GM21737 (cell line): ENCODE data around the gene CLPX.
"Not testable (repeated sequence)": the region's sequence is repeated elsewhere in the genome, so short reads cannot be mapped to it uniquely, and the experiment has no call there.

ENCODE experiments used
- ATAC-seq: cut with Tn5 transposase; IDR thresholded peaks from one replicate; pipeline ENCODE4 v1.9.1; 2021; ENCODE audit warnings: mild to moderate bottlenecking, moderate library complexity; ENCODE audit not compliant: unreplicated experiment

Gene CLPX

DNA sequence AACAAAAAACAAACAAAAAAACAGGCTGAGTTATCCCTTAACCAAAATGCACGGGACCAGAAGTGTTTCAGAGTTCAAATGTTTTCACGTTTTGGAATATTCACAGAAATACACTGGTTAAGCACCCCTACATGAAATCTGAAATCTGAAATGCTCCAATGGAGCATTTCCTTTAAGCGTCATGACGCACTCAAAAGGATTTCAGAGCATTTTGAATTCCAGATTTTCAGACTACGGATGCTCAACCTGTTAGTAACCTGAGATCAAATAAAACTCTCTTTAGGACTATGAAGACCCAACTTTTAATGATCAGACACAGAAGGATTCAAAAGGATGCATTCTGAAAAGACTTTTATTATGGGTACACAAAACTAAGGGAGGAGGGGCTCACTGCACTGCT is 9.6 kb downstream of the CLPX start:
- no peak for ATAC-seq

DNA sequence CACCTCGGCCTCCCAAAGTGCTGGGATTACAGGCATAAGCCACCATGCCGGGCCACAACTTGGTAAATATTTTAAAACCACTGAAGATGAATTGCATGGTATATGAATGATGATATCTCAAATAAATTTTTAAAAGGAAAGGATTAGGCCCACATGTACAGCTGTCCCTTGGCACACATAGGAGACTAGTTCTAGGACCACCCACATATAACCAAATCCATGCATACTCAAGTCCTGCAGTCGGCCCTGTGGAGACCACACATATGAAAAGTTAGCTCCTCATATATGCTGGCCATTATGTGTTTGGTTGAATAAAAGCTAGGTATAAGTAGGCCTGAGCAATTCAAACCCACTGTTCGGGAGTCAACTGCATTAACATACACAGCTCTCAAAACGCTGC is 10.6 kb downstream of the CLPX start:
- no peak for ATAC-seq

DNA sequence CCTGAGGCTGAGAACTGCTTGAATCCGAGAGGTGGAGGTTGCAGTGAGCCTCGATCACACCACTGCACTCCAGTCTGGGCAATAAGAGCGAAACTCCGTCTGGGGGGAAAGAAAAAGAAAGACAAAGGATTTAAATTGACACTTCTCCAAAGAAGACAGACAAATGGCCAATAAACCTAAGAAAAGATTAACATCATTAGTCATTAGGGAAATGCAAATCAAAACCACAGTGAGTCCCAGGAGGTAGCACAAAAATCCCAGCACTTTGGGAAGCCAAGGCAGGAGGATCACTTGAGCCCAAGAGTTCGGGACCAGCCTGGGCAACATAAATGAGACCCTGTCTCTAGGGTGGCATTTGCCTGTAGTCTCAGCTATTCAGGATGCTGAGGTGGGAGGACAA is 12.6 kb downstream of the CLPX start:
- ATAC-seq = no peak

DNA sequence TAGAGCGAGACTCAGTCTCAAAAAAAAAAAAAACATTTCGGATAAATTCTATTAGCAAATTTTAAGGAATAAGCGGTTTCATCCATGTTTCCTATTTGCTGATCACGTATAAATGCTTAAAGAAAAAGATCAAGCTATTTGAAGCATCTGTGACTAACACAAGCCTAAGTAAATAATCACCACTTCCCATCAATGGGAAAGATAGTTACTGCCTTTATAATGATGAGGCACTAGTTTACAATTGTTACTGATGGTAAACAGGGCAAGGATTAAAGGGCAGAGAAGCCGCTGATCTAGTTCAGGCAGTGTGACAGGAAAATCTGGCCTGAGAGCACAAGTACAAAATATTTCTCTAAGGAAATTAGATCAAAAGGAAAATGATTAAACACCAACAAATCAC is 13.7 kb downstream of the CLPX start:
- no peak for ATAC-seq

DNA sequence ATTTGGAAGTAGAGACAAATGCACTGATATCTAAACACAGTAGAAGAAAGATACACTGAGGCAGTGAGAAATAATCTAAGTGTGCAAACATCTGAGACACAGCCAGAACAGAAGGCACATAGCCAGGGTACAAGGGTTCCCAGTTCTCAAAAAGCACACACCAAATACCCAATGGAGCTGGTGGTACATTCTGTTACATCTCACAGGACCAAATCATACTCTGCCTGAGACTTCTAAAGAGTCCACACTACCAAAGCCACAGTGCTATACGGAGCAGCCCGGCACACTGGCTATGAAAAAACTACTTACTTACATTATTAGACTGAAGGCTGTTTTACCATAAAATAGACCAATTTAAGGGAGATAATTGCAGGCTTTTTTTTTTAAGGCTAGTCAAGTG is 19.3 kb downstream of the CLPX start:
- no peak for ATAC-seq

DNA sequence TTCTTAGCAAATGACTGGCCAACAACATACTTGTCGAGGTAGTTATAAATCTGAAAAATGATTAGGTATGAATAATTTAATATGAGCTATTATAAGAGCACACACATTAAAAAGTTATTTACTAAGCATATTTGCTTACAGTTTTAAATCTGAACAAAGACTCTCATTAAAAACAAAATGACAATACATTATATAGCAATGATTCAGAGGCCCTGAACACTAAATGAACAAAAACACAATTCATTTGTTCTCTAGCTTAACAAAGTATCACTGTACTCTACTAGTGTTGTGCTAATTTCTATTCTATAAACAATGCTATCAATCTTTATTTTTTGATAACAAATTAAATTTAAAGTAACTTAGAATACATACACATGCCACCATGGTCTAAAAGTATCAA is 21.0 kb downstream of the CLPX start:
- ATAC-seq = no peak

DNA sequence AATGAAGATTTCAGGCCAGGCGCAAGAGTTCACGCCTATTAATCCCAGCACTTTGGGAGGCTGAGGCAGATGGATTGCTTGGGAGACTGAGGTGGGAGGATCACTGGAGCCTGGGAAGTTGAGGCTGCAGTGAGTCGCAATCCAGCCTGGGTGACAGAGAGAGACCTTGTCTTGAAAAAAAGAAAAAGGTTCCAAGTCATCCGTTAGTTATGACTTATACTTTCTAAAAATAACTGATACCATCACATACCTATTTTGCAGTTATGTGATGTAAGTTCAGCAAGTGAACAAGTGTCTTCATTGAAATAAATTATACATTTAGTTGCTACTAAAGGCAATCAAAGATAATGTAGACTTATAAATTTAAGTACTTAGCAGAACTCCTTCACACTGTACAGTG is 22.1 kb downstream of the CLPX start:
- no peak for ATAC-seq

DNA sequence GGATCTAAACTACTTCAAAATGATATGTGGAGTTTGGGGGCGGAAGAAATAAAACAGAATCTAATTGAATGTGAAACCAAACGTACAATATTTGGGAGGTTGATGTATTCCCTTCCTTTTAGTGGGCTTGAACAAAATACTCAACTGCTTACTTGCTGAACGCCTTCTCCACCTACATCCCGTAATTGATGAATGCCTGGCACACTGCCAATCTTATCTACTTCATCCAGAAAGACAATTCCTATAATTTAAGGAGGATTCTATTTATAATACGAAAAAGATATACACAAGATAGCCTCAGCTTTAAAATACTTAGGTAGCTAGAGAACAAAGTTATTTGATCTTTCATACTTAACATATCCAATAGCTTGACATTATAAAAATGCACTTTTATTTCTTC is 28.4 kb downstream of the CLPX start:
- no peak for ATAC-seq

DNA sequence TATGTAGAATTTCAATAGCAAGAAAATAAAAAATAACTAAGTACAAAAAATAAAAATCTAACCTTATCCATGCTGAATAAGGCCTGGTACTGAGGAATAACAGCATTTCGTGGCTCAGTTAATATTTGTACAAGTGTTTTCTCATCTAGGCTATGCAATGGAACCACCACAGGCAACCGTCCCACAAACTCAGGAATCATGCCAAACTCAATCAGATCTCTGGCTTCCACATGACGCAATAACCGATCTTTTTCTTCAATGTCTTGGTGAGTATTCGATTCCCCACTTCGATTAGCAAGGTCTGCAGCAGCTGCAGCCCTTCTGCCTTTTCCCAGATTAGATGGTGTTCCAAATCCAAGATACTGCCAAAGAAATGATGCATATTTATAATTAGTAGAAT is 30.4 kb downstream of the CLPX start:
- ATAC-seq = no peak

DNA sequence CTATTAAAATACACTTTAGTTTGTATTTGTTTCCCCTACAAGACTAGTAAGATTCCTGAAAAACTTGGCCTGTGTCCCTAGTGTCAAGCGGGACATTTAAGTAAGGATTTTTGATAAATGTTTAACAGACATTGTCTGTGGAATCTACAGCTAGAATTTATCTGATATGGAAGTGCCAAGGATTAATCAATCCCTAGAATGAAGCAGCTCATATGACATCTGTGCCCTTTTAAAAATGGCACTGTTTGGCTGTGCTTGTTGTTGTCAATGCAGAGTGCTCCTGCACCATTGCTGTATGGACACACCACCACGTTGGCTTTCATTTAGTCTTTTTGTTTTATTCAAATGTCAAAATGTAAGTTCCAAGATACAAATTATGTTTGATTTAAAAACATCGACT is 37.2 kb downstream of the CLPX start:
- ATAC-seq = no peak

DNA sequence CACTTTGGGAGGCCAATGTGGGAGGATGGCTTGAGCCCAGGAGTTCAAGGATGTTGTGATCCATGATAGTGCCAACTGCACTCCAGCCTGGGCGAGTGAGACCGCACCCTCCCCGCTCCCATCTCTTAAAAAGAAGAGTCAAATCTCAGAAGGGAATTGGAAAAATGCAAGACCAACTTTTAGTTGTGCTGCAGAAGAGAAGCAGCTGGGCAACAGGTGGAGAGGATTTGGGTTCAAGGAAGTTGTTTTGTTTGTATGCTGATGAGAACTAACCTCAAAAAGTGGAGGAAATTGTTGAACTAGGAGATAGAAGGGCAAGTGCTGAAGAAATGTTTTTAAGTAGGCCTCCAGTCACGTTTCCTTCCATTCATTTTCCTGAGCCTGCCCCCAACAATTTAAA is 38.7 kb downstream of the CLPX start:
- no peak for ATAC-seq

DNA sequence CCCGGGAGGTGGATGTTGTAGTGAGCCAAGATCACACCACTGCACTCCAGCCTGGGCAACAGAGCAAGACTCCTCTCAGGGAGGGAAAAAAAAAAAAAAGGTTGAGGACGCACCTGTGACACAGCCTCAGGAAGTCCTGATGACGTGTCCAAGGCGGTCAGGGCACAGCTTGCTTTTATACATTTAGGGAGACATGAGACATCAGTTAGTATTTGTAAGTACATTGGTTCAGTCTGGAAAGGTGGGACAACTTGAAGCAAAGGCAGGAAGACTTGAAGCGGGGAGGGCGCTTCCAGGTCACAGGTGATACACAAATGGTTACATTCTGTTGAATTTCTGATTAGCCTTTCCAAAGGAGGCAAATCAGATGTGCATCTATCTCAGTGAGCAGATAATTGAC is 46.5 kb downstream of the CLPX start:
- not testable (repeated sequence) for ATAC-seq

DNA sequence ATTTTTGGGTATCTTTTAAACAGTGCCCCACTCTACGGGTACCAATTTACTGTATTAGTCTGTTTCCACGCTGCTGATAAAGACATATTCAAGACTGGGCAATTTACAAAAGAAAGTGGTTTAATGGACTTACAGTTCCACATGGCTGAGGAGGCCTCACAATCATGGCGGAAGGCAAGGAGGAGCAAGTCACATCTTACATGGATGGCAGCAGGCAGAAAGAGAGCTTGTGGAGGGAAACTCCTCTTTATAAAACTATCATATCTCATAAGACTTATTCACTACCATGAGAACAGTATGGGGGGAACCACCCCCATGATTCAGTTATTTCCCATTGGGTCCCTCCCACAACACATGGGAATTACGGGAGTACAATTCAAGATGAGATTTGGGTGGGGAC is 47.2 kb downstream of the CLPX start:
- not testable (repeated sequence) for ATAC-seq

DNA sequence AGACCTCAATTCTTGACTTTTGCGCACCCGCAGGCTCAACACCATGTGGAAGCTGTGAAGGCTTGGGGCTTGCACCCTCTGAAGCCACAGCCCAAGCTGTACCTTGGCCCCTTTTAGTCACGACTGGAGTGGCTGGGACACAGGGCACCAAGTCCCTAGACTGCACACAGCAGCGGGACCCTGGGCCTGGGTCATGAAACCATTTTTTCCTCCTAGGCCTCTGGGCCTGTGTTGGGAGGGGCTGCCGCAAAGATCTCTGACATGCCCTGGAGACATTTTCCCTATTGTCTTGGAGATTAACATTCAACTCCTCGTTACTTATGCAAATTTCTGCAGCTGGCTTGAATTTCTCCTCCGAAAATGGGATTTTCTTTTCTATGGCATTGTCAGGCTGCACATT is 48.1 kb downstream of the CLPX start:
- ATAC-seq = not testable (repeated sequence)

DNA sequence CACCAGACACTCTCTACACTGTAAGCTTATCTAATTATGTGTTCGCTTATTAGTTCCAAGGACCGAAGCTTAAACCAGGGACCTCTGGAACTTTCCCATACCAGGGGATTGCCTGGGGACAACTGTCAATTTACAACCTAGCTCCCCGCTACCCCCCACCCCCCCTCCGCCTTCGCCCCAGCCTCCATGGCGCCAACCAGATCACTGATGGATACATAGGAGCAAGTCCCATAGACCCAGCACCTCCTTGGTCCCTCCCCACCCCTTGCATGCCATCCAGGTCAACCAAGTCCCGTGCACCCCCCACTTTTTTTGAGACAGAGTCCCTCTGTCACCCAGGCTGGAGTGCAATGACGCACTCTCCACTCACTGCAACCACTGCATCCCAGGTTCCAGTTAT is 50.6 kb downstream of the CLPX start:
- no peak for ATAC-seq

DNA sequence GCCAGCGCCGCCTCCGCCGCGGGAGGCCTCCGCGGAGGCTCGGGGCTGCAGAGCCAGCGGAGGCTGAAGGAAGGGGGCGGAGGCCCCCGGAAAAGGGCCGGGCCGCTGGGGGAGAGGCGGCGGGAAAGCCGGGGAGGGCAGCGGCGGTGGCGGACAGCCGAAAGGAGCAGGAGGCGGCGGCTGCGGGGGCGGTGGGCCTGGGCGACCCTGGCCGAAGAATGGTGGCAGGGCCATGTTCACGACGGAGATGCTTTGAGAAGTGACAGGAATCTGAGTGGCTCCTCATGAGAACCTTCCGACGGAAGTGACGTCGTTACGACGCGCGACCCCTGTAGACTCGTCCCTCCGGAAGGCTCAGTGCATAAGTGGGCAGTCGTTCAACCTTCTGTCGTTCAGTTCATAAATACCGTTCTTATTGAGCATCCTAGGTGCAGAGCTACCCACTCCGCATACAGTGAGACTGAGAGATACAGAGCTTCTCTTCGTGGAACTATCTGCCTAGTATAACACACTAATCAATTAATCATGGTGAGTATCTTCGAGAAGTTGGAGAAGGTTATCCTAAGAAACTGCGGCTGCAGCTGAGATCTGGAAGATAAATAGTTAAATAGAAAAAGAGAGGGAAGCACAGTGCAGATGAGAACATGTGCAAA is 51.5 kb downstream of the CLPX start, which contains the start of gene PDCD7:
Gene PDCD7, minus strand, starts transcription at position 261 of the 653 bp plus-strand sequence. Its CDS starts 27 bp downstream, at position 234.
- ATAC-seq = peak; percentile 85

DNA sequence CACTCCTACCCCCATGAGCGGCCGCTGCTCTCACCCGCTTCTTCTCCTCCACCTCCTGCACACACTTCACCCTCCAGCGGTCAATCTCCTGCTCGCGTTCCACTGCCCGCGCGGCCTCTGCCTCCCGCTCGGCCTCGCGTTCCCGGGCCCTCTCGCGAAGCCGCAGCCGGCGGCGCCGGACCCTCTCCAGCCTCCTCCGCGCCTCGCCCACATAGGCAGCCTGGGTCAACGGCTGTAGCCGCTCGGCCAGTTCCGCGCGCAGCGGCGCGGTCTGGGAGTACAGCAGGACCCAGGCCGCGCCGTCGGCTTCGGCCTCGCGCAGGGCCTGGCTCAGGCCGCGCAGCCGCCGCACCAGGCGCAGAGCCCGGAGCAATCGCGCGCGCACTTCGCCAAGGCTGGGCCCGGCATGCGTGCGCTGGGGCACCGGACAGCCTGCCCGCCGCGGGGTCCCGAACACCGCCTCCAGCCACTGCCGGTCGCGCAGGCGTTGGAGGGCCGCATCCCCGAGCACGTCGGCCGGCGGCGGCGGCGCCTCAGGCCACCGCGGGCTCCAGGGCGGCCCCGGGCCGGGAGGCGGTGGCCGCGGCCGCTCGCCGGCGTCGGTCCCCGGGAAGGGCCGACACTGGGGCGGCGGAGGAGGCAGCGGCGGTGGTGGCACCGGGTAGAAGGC is 52.1 kb downstream of the CLPX start:
- peak; percentile 39 for ATAC-seq

DNA sequence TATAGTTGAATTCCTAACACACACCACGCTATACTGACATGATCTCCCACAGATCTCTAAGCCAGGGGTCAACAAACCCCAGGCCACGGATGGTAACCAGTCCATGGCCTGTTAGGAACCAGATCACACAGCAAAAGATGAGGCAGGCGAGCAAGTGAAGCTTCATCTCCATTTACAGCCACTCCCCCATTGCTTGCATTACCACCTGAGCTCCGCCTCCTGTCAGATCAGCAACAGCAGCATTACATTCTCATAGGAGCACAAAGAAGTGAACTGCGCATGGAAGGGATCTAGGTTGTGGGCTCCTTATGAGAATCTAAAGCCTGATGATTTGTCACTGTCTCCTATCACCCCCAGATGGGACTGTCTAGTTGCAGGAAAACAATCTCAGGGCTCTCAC is 54.2 kb downstream of the CLPX start:
- no peak for ATAC-seq

DNA sequence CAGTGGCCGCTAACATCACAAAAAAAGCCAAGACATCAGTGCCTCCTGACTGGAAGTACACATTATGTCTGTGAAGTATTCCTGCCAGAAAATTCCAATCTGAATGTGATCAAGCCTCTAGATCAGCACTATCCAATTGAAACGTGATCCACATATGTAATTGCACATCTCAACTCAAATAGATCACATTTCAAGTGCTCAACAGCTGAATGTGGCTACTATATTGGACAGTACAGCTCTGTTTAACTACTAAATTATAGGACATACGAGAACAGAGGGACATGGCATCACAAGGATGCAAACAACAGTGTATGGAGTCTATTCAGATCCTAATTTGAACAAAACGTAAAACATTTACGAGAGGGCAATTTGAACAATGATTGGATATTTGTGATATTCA is 69.6 kb downstream of the CLPX start:
- no peak for ATAC-seq

DNA sequence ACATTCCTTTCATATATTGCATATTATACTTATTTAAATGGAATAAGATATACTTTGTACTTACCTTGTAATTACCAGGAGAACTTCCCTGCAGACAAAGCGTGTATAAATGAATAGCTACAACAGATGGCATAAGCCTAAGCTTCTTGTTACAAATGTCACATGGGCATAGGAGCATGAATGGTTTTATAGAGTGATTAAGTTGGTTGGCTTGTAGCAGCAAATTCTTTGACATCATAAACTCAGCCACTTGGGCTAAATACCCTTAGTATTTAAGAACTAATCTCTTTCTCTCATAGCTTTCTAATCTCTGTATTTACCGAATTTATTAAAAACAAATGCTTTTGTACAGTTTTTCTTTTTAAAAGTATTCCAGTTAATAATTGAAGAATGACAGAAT is 70.1 kb downstream of the CLPX start, which contains the start of gene UBAP1L:
Gene UBAP1L, minus strand, starts transcription at position 115 of the 400 bp plus-strand sequence. CDS start 8,985 bp downstream, outside the sequence.
- ATAC-seq = no peak

DNA sequence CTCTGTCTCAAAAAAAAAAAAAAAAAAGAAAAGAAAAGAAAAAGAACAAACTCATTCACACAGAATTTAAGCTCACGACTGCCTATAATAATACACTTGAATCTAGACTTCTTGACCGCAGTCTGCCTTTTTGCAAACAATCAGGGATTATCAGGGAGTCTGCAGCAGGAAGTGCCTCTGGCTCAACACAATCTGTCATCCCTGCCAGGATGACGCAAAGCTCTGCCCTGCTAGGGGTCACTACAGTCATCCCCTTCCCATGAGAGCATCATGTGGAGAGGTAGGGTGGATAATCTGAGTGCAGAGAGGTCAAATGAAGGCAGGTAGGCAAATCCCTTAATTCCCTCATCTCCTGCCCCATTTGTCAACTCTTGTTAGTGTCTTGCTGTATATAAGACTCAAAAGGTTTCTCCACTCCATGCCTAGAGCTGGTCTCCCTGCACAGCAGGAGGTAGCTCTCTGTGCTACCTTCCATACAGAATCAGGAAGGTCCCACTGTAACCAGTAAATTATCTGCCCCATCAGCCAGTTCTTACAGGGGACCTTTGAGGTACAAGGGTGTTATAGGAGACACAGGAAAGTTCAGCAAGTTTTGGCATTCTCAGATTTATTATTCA is 74.4 kb downstream of the CLPX start:
- no peak for ATAC-seq

DNA sequence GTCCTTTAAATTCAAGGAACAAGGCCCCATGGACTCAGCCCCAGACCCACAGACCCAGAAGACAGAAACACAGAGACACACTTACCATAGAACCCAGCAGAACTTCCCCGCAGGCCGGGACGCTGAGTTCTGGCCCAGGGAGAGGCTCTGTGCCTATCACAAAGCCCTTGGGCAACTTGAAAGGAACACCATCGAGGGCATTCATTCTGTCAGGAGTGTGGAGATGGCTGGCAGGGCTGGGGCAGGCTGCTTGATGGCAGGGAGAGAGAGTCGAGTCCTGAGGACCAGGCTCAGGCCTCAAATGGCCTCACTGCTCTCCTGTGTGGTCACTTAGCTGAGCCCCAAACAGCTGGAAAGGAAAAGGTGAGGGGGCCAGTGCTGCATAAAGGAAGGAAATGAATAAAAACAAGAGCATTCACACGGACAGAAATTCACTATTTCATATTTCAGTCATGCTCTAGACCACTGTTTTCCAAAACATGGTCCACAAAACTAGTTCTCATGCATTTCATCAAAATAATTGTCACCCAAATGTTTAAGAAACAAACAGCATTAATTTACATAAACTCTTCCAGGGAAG is 79.0 kb downstream of the CLPX start:
- no peak for ATAC-seq
